Measurements from ENCODE around the gene PSMB8. TPM values are rescaled to one million over a fixed set of nuclear protein-coding genes. Genes with fewer than 3 reads are reported as not detected.

The PSMB8 gene
- total RNA-seq, 2 experiments from 2014 or later, result 120 to 121 TPM

DNA sequence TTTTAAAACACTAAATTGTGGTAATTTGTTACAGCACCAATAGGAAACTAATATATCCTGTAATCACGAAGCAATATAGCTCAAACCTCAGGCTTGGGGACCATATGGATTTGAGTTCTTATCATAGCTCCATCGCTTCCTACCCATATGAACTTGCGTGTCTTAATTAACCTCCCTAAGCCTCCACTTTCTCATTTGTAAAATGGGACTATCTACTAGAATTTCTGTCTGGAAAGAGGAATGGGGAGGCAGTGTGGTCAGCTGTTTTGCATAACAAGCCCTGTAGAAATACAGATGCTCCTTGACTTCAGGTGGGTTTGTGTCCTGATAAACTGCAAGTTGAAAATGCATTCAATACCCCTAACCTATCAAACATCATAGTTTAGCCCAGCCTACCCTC is 44.1 kb downstream of the PSMB8 start:
- Mint-ChIP-seq H3K27me3 (peaks cover 69% of the 10 kb centered on the region), H3K9me3 (peaks cover 3% of the 10 kb centered on the region), H3K4me3 (no peak overlapping the region), H3K27ac (no peak overlapping the region), H3K36me3 (ENCODE audit: low read depth) (no peaks in the 10 kb centered on the region), H3K4me1 (ENCODE audit: low read depth) (peaks cover 13% of the 10 kb centered on the region)
- intact Hi-C loops (cut with DNase I, micrococcal nuclease), result loop anchor here (5.0 to 10.0 kb wide), 4 partner anchors 68 to 552 kb away; no protein-coding TSS in a partner anchor
- TF ChIP-seq, protein P1, sequence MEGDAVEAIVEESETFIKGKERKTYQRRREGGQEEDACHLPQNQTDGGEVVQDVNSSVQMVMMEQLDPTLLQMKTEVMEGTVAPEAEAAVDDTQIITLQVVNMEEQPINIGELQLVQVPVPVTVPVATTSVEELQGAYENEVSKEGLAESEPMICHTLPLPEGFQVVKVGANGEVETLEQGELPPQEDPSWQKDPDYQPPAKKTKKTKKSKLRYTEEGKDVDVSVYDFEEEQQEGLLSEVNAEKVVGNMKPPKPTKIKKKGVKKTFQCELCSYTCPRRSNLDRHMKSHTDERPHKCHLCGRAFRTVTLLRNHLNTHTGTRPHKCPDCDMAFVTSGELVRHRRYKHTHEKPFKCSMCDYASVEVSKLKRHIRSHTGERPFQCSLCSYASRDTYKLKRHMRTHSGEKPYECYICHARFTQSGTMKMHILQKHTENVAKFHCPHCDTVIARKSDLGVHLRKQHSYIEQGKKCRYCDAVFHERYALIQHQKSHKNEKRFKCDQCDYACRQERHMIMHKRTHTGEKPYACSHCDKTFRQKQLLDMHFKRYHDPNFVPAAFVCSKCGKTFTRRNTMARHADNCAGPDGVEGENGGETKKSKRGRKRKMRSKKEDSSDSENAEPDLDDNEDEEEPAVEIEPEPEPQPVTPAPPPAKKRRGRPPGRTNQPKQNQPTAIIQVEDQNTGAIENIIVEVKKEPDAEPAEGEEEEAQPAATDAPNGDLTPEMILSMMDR (IDR thresholded peaks at IDR 0.05), result no peak
- Histone ChIP-seq H3K36me3 (ENCODE audit: insufficient read depth, low read length) (no peaks in the 10 kb centered on the region), H3K27me3 (ENCODE audit: control insufficient read depth in 1 of 2, insufficient read depth in 2 of 2, low read length in 2 of 2) (peaks cover 11 to 21% of the 10 kb centered on the region in 2 experiments), H3K27ac (ENCODE audit: low read depth in 1 of 2, low read length in 2 of 2) (no peak overlapping the region), H3K9me3 (ENCODE audit: control insufficient read depth in 1 of 2, insufficient read depth in 1 of 2, low read length in 2 of 2) (peaks cover 0 to 3% of the 10 kb centered on the region in 2 experiments), H3K4me3 (ENCODE audit: low read length) (no peak overlapping the region), H3K4me1 (ENCODE audit: insufficient read depth, low read length) (peaks cover 9% of the 10 kb centered on the region)
- no peak for DNase-seq
- ChIA-PET CTCF (interaction anchor here (1.1 to 1.4 kb wide), 2 partner anchors 367 to 386 kb away, joined by 3 to 4 read pairs; no protein-coding TSS in a partner anchor), POLR2A (no interaction called here)
- ATAC-seq (ENCODE audit: poor library complexity), result no peak

DNA sequence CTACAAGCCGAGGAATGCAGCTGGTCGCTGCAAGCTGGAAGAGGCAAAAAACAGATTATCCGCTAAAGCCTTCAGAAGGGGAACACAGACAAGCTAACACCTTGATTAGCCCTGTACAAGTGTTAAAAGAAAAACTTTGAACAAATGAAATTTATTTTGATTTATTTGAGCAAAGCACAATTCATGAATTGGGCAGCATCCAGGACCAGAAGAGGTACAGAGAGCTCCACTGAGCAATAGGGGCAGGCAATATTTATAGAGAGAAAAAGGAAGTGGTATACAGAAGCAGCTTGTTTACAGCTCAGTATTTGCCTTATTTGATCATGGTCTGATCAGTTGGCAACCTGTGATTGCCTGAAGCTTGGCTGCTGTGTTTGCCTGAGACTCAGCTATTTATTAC is 44.7 kb downstream of the PSMB8 start:
- ChIA-PET POLR2A (no interaction called here), CTCF (interaction anchor here (1.1 to 1.4 kb wide), 2 partner anchors 367 to 385 kb away, joined by 3 to 4 read pairs; no protein-coding TSS in a partner anchor)
- no peak for ATAC-seq (ENCODE audit: poor library complexity)
- Mint-ChIP-seq H3K36me3 (ENCODE audit: low read depth) (no peaks in the 10 kb centered on the region), H3K4me3 (no peak overlapping the region), H3K4me1 (ENCODE audit: low read depth) (peaks cover 19% of the 10 kb centered on the region), H3K9me3 (peaks cover 3% of the 10 kb centered on the region), H3K27me3 (peaks cover 69% of the 10 kb centered on the region), H3K27ac (no peak overlapping the region)
- intact Hi-C loops (cut with DNase I, micrococcal nuclease), result loop anchor here (5.0 to 10.0 kb wide), 4 partner anchors 68 to 552 kb away; no protein-coding TSS in a partner anchor
- DNase-seq, result no peak
- Histone ChIP-seq H3K9me3 (ENCODE audit: control insufficient read depth in 1 of 2, insufficient read depth in 1 of 2, low read length in 2 of 2) (peaks cover 0 to 3% of the 10 kb centered on the region in 2 experiments), H3K27ac (ENCODE audit: low read depth in 1 of 2, low read length in 2 of 2) (no peak overlapping the region), H3K36me3 (ENCODE audit: insufficient read depth, low read length) (no peaks in the 10 kb centered on the region), H3K27me3 (ENCODE audit: control insufficient read depth in 1 of 2, insufficient read depth in 2 of 2, low read length in 2 of 2) (peaks cover 11 to 21% of the 10 kb centered on the region in 2 experiments), H3K4me1 (ENCODE audit: insufficient read depth, low read length) (peaks cover 9% of the 10 kb centered on the region), H3K4me3 (ENCODE audit: low read length) (no peak overlapping the region)
- TF ChIP-seq, protein P1 (IDR thresholded peaks at IDR 0.05), result no peak

DNA sequence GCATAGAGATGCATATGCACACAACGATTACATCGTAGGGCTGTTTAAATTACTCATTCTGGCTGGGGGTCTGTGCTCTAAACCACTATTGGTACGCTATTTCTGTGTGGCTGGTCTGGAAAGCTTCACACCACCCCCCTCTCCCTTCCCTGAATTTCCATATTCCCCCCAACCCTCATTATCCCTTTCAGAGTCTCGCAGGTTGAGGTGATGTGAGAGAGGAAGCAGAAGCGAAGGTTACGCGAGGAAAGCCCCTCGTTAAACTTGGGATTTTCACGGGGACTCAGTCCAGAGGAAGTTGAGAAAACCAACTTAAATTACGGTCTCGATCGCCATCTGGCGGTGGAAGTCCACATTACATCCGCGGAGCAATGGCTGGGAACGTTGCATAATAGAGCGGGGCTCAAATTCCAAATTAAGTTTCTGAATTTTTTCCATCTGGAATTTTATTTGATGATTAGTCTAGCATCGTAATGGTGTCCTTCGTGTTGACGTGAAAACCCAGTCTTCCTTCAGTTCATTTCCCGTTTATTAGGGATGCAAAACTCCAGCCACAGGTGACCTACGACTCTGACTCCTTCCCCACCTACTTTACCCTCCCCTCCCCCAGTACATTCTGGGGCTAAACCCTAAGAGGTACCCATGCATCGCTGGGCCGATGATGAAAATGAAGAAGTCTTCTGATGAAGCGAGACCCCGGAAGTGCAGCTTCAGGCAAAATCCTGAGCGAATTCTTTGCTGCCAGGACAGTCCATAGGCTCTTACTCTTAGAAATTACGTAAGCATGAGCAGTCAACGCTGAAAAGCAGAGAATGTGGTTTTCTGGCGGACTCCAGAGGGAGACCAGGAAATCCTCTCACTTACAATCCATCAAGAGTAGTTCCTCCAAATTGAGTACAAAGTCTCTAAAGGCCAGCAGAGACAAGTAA is 46.7 kb downstream of the PSMB8 start:
- Histone ChIP-seq H3K4me1 (ENCODE audit: insufficient read depth, low read length) (peaks cover 9% of the 10 kb centered on the region), H3K27ac (ENCODE audit: low read depth in 1 of 2, low read length in 2 of 2) (no peak overlapping the region), H3K36me3 (ENCODE audit: insufficient read depth, low read length) (no peaks in the 10 kb centered on the region), H3K4me3 (ENCODE audit: low read length) (peak overlapping the region; percentile 14), H3K27me3 (ENCODE audit: control insufficient read depth in 1 of 2, insufficient read depth in 2 of 2, low read length in 2 of 2) (peaks cover 14 to 21% of the 10 kb centered on the region in 2 experiments), H3K9me3 (ENCODE audit: control insufficient read depth in 1 of 2, insufficient read depth in 1 of 2, low read length in 2 of 2) (peaks cover 0 to 3% of the 10 kb centered on the region in 2 experiments)
- CTCF ChIA-PET, result interaction anchor here (0.8 to 1.0 kb wide), 1 partner anchor 71 kb away, joined by 3 read pairs; no protein-coding TSS in a partner anchor
- H3K4me1 Mint-ChIP-seq (ENCODE audit: low read depth), result peaks cover 26% of the 10 kb centered on the region
- intact Hi-C loops (cut with DNase I, micrococcal nuclease), result loop anchor here (1.0 to 10.0 kb wide), 6 partner anchors 70 to 550 kb away; no protein-coding TSS in a partner anchor
- DNase-seq (peak; percentile 57 to 88 (median 76)), ATAC-seq (ENCODE audit: poor library complexity) (peak; percentile 73)
- TF ChIP-seq, protein P1 (IDR thresholded peaks at IDR 0.05), result peak; percentile 97
- peaks cover 65% of the 10 kb centered on the region for H3K27me3 Mint-ChIP-seq
- peaks cover 3% of the 10 kb centered on the region for H3K9me3 Mint-ChIP-seq
- H3K4me3 Mint-ChIP-seq, result peak overlapping the region; percentile 40
- no peak overlapping the region for H3K27ac Mint-ChIP-seq
- POLR2A ChIA-PET, result no interaction called here
- no peaks in the 10 kb centered on the region for H3K36me3 Mint-ChIP-seq (ENCODE audit: low read depth)

All from CD4-positive, alpha-beta T cell (primary cell).